Activated CD8-positive, alpha-beta T cell treated with anti-CD3 and anti-CD28 coated beads, Interleukin-2, amount 10 ng/mL, durations not matched to agents 7 days and 5 days (primary cell): ENCODE results near the gene PLEKHN1. TPM values are rescaled to one million over a fixed set of nuclear protein-coding genes. Genes with fewer than 3 reads are reported as not detected.
A peak's percentile ranks its signal among the peaks of the same experiment; 100 is the strongest.
"Not testable (repeated sequence)": the region's sequence is repeated elsewhere in the genome, so short reads cannot be mapped to it uniquely, and the experiment has no call there.

Source experiments
- ATAC-seq: fragments of 150-1000 bp; cut with Tn5 transposase; one replicate; pipeline ENCODE4 v1.10.0; 2021; ENCODE audit warnings: moderate library complexity
- CTCF ChIA-PET: fragments of 350-600 bp; sonication (Branson Sonifier 250); formaldehyde crosslinking; loops from one replicate; lab custom pipeline; 2021; ENCODE audit warnings: antibody characterized with exemption; lab: Charles Lee
- POLR2A ChIA-PET: fragments of 350-600 bp; sonication (Branson Sonifier 250); formaldehyde crosslinking; loops from one replicate; lab custom pipeline; 2021; ENCODE audit warnings: antibody characterized with exemption; lab: Charles Lee
- DNase-seq: peaks from one replicate; pipeline ENCODE4 v3.0.0-alpha.2; 2020
- H3K27ac Mint-ChIP-seq: one replicate; pipeline ENCODE4 v1.8.0; 2021; ENCODE audit warnings: mild to moderate bottlenecking, mixed read lengths
- H3K27me3 Mint-ChIP-seq: one replicate; pipeline ENCODE4 v1.8.0; 2021; ENCODE audit warnings: low read depth, mixed read lengths
- H3K36me3 Mint-ChIP-seq: one replicate; pipeline ENCODE4 v1.8.0; 2021; ENCODE audit warnings: low read depth, mixed read lengths
- H3K4me1 Mint-ChIP-seq: one replicate; pipeline ENCODE4 v1.8.0; 2021; ENCODE audit warnings: low read depth, mixed read lengths
- H3K4me3 Mint-ChIP-seq: one replicate; pipeline ENCODE4 v1.8.0; 2021; ENCODE audit warnings: mild to moderate bottlenecking, mixed read lengths
- H3K9me3 Mint-ChIP-seq: one replicate; pipeline ENCODE4 v1.8.0; 2022; ENCODE audit warnings: mixed read lengths; ENCODE audit not compliant: insufficient read depth
- total RNA-seq, 2 experiments: library from RNA; stranded (reverse); gene quantifications; one replicate each; pipeline ENCODE4 v1.2.3, GENCODE V29; 2021

Gene PLEKHN1
- total RNA-seq, 2 experiments from 2014 or later = 1.7 to 2.2 TPM

DNA sequence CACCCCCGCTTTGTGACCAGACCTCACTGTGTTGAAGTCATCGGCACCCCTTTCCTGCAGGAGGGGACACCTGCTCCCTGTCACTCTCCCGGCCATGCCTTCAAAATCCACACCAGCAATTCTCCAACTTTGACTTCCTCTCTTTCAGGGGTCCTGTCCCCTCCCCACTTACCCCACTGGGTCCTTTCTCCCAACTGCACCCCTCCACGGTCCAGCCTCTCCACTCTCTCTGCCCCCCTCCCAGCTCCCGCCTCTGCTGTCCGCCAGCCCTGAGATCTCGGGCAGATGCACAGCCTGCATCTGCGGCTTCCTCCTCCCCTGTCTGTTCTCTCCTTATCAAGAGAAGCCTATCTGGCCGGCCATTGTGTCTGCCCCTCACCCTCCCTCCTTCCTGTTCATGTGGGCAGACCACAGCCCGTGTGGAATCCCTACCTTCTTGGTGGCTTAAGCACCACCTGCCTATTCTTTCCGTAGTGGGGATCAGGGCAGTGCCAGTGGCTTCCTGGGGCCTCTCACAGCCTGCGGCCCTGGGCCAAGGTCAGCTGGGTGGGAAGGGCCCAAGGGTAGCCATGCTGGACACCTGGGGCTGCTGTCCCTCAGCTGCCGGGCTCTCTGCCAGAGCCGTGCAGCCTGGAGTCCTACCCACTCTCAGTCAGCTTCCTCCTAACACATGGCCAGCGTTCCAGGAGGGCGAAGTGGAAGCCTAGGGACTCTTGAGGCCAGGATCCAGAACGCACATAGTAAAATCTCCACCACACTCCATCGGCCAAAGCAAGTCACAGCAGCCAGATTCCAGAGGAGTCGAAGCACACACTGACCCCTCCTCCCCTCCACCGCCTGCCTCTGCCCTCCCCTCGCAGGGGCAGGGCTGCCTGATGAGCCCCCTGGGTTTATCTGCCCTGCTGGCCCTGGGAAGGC, 38.8 kb downstream of the PLEKHN1 start:
- H3K9me3 Mint-ChIP-seq = no peaks in the 10 kb centered on the region
- no peaks in the 10 kb centered on the region for H3K36me3 Mint-ChIP-seq
- peak overlapping the region; percentile 63 for H3K4me3 Mint-ChIP-seq
- peaks cover 28% of the 10 kb centered on the region for H3K27me3 Mint-ChIP-seq
- DNase-seq (peak; percentile 69), ATAC-seq (peak; percentile 29)
- peaks cover 29% of the 10 kb centered on the region for H3K4me1 Mint-ChIP-seq
- ChIA-PET POLR2A (interaction anchor here (1.1 to 4.7 kb wide), 3 partner anchors 9 to 59 kb away, joined by 4 to 29 read pairs (median 4); partner anchors contain the start of gene ISG15), CTCF (interaction anchor here (1.2 to 1.4 kb wide), 2 partner anchors 22 to 59 kb away, joined by 3 to 4 read pairs; no protein-coding TSS in a partner anchor)
- H3K27ac Mint-ChIP-seq = peak overlapping the region; percentile 53

DNA sequence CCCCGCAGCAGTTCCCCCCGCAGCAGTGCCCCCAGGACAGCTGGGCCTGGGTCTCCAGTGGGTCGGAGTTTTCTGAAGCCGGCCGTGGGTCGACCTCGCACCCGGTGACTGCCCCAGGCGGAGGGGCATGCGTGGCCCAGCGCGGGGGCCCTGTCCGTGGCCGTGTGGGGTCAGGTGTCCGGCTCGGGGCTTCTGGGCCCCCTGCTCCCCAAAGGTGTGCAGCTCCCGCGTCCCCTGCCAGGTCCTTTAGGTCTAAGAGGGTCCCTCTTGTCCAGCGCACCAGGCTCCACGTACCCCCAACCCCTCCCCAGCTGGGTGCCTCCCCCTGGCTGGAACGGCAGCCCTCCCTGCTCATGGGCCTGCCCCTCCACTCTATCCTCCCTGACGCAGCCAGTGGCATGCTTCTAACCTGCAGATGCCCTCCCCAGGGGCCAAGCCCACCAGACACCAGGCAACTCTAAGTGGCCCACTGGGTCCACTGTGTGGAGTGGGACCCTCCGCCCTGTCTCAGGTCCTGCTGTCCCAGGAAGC, 39.6 kb downstream of the PLEKHN1 start:
- CTCF ChIA-PET = interaction anchor here (1.2 kb wide), 1 partner anchor 58 kb away, joined by 3 read pairs; no protein-coding TSS in a partner anchor
- no peaks in the 10 kb centered on the region for H3K9me3 Mint-ChIP-seq

DNA sequence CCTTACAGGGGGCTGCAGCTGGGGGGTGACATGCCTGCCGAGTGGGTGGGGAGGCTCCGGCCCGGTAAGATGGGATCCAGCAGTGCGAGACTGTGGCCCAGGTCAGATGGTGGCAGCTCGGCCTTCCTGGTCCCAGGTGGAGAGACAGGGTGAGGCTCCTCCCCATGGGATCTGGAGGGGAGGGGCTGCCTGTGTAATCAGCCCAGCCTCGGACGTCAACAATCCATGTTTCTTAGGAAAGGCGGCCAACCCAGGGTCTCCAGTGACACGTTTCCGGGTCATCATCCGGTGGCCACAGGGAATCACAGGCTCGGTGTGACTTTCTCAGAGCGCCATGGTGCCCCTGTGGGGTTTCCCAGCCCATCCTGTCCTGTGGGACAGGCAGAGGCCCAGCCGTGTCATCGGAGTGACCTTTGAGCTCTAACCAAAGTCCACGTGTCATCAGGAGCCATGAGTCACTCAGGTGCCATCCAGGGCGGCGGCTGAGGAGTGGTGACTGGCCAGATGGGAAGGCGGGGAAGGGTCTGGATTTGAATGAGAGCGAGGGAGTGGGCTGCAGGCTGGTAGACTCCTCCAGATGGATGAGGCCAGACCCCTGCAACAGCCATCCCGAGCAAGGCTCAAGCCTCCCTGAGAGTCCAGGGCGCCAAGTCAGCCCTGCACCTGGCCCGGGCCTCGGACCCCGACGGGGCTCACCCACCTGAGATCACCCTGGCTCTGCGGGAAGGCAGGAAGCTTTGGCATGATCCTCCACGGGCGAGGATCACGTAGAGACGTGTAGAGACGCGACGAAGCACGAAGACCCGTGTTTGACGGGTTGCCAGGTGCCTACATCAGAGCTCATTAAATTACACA, 40.2 kb downstream of the PLEKHN1 start:
- peaks cover 29% of the 10 kb centered on the region for H3K4me1 Mint-ChIP-seq
- peaks cover under 1% of the 10 kb centered on the region for H3K36me3 Mint-ChIP-seq
- H3K4me3 Mint-ChIP-seq = no peak overlapping the region
- peaks cover 20% of the 10 kb centered on the region for H3K27me3 Mint-ChIP-seq
- POLR2A ChIA-PET = interaction anchor here (1.1 kb wide), 1 partner anchor 13 kb away, joined by 4 read pairs; no protein-coding TSS in a partner anchor
- CTCF ChIA-PET = no interaction called here
- ATAC-seq = no peak
- H3K9me3 Mint-ChIP-seq = no peaks in the 10 kb centered on the region
- no peak overlapping the region for H3K27ac Mint-ChIP-seq
- DNase-seq = no peak

More for the DNA sequence above, 39.6 kb downstream of the PLEKHN1 start:
- Mint-ChIP-seq H3K36me3 (no peaks in the 10 kb centered on the region), H3K27ac (no peak overlapping the region), H3K4me1 (peaks cover 25% of the 10 kb centered on the region), H3K27me3 (peaks cover 24% of the 10 kb centered on the region), H3K4me3 (no peak overlapping the region)
- DNase-seq (no peak), ATAC-seq (no peak)
- POLR2A ChIA-PET = no interaction called here

DNA sequence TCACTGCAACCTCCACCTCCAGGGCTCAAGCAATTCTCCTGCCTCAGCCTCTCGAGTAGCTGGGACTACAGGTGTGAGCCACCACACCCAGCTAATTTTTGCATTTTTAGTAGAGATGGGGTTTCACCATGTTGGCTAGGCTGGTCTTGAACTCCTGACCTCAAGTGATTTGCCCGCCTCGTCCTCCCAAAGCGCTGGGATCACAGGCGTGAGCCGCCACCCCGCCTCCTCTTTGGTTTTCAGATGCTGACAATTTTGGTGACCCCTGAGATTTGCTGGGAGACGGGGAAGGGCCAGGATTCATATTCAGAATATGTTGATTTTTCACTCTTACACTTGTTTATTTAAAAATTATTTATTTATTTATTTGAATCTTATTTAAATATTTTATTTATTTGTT, 43.8 kb downstream of the PLEKHN1 start:
- ATAC-seq, DNase-seq, POLR2A ChIA-PET, H3K27ac Mint-ChIP-seq, H3K27me3 Mint-ChIP-seq, H3K9me3 Mint-ChIP-seq, H3K4me3 Mint-ChIP-seq: not testable (repeated sequence)
- CTCF ChIA-PET = interaction anchor here (0.7 to 1.6 kb wide), 3 partner anchors 8 to 112 kb away, joined by 3 to 4 read pairs (median 4); no protein-coding TSS in a partner anchor
- peaks cover 26% of the 10 kb centered on the region for H3K36me3 Mint-ChIP-seq
- H3K4me1 Mint-ChIP-seq = peaks cover 40% of the 10 kb centered on the region

DNA sequence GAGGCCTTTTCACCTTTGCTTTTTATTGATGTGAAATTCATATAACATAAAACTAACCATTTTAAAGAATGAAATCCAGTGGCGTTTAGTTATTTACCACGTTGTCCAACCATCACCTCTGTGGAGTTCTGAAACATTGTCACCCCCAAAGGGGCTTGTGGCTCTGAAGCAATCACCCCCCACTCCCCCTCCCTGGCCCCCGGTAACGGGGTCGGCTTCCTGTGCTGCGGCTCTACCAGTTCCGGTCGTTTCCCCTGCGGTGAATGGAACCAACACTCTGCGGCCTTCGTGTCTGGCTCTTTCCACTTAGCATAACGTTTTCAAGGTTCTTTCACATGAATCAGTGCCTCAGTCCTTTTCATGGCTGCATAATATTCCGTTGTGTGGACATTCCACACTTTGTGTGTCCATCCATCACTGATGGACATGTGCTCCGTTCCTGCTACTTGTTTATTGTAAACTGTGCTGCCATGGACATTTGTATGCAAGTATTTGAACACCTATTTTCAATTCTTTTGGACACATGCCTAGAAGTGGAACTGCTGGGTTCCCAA, 45.2 kb downstream of the PLEKHN1 start:
- peak overlapping the region; percentile 57 for H3K27ac Mint-ChIP-seq
- peaks cover 7% of the 10 kb centered on the region for H3K27me3 Mint-ChIP-seq
- no peaks in the 10 kb centered on the region for H3K9me3 Mint-ChIP-seq
- ChIA-PET CTCF (interaction anchor here (4.5 kb wide), 1 partner anchor 9 kb away, joined by 31 read pairs; no protein-coding TSS in a partner anchor), POLR2A (no interaction called here)
- no peak overlapping the region for H3K4me3 Mint-ChIP-seq
- H3K36me3 Mint-ChIP-seq = peaks cover 35% of the 10 kb centered on the region
- no peak for DNase-seq
- H3K4me1 Mint-ChIP-seq = peaks cover 38% of the 10 kb centered on the region
- ATAC-seq = no peak

DNA sequence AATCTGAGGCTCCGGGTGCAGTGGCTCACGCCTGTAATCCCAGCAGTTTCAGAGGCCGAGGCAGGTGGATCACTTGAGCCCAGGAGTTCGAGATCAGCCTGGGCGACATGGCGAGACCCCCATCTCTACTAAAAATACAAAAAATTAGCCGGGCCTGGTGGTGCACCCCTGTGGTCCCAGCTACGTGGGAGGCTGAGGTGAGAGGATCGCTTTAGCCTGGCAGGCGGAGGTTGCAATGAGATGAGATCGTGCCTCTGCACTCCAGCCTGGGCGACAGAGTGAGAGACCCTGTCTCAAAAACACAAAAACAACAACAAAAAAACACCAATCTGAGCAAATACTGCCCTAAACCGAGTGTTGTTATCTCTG, 46.4 kb downstream of the PLEKHN1 start:
- not testable (repeated sequence) for H3K27me3 Mint-ChIP-seq, H3K9me3 Mint-ChIP-seq, DNase-seq
- H3K4me3 Mint-ChIP-seq = peak overlapping the region; percentile 97
- peak overlapping the region; percentile 99 for H3K27ac Mint-ChIP-seq
- CTCF ChIA-PET = interaction anchor here (0.8 to 4.5 kb wide), 7 partner anchors 10 to 359 kb away, joined by 3 to 31 read pairs (median 8); no protein-coding TSS in a partner anchor
- H3K4me1 Mint-ChIP-seq = peaks cover 45% of the 10 kb centered on the region
- POLR2A ChIA-PET = interaction anchor here (0.5 to 3.1 kb wide), 6 partner anchors 10 to 218 kb away, joined by 3 to 29 read pairs (median 3); no protein-coding TSS in a partner anchor
- ATAC-seq = peak; percentile 6
- peaks cover 45% of the 10 kb centered on the region for H3K36me3 Mint-ChIP-seq

DNA sequence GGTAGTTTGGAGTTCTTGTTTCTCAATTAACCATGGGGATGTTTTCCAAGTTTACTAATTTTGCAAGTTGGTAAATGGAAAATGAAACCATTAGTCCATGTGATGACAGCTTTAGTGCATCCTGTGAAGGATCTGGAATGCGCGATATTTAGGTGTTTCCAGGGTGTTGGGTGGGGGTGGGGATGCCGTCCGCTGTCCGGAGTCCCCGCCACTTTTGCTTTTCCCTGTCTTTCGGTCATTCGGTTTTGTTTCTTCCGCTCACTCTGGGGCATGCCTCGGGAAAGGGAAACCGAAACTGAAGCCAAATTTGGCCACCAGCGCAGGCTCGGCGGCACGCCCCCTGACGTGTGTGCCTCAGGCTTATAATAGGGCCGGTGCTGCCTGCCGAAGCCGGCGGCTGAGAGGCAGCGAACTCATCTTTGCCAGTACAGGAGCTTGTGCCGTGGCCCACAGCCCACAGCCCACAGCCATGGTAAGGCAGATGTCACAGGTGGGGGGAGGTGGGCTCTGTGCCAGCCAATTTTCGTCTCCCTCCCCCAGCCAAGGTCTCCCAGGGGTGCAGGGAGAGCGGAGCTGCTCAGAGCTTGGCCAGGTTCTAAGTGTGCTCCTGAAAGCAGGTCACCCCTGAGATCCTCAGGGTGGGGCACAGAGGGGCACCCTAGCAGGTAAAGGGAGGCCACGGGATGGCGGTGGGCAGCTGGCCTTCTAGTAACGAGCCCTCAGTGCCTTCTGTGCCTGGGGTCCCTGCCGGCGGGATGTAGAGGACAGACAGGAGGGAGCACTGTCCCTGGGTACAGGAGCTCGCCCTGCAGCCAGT, 47.0 kb downstream of the PLEKHN1 start, which contains the start of gene ISG15:
Gene ISG15 (plus strand): TSS at position 393 of the 817 bp plus-strand sequence. CDS start 77 bp downstream, at position 470.
- H3K36me3 Mint-ChIP-seq = peaks cover 45% of the 10 kb centered on the region
- H3K27me3 Mint-ChIP-seq = peaks cover 4% of the 10 kb centered on the region
- ChIA-PET CTCF (interaction anchor here (0.8 to 4.5 kb wide), 12 partner anchors 11 to 492 kb away, joined by 3 to 31 read pairs (median 4); partner anchors contain the start of gene HES4), POLR2A (interaction anchor here (0.5 to 3.1 kb wide), 11 partner anchors 10 to 362 kb away, joined by 3 to 29 read pairs (median 3); partner anchors contain the start of gene AURKAIP1)
- H3K4me3 Mint-ChIP-seq = peak within 1 kb of the TSS; percentile 97
- DNase-seq (peak; percentile 95), ATAC-seq (peak; percentile 90)
- peaks cover 49% of the 10 kb centered on the region for H3K4me1 Mint-ChIP-seq
- peaks cover 4% of the 10 kb centered on the region for H3K9me3 Mint-ChIP-seq
- peak within 1 kb of the TSS; percentile 99 for H3K27ac Mint-ChIP-seq

DNA sequence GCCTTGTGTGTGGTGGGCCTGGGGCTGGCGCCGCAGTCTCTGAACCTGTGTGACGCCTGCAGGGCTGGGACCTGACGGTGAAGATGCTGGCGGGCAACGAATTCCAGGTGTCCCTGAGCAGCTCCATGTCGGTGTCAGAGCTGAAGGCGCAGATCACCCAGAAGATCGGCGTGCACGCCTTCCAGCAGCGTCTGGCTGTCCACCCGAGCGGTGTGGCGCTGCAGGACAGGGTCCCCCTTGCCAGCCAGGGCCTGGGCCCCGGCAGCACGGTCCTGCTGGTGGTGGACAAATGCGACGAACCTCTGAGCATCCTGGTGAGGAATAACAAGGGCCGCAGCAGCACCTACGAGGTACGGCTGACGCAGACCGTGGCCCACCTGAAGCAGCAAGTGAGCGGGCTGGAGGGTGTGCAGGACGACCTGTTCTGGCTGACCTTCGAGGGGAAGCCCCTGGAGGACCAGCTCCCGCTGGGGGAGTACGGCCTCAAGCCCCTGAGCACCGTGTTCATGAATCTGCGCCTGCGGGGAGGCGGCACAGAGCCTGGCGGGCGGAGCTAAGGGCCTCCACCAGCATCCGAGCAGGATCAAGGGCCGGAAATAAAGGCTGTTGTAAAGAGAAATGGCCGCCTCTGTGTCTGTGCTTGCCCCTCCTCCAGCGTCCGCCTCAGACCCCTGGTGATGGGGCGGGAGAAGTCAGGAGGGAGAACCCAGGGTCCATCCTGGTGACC, 47.8 kb downstream of the PLEKHN1 start:
- ChIA-PET CTCF (interaction anchor here (0.6 to 4.5 kb wide), 12 partner anchors 9 to 491 kb away, joined by 3 to 31 read pairs (median 4); partner anchors contain the start of gene HES4), POLR2A (interaction anchor here (0.6 to 3.1 kb wide), 8 partner anchors 9 to 362 kb away, joined by 3 to 29 read pairs (median 4); partner anchors contain the start of gene AURKAIP1)
- Mint-ChIP-seq H3K4me1 (peaks cover 52% of the 10 kb centered on the region), H3K9me3 (peaks cover 4% of the 10 kb centered on the region), H3K36me3 (peaks cover 45% of the 10 kb centered on the region), H3K27ac (peak overlapping the region; percentile 99), H3K4me3 (peak overlapping the region; percentile 97), H3K27me3 (peaks cover 1% of the 10 kb centered on the region)
- DNase-seq (peak; percentile 66), ATAC-seq (peak; percentile 36)

DNA sequence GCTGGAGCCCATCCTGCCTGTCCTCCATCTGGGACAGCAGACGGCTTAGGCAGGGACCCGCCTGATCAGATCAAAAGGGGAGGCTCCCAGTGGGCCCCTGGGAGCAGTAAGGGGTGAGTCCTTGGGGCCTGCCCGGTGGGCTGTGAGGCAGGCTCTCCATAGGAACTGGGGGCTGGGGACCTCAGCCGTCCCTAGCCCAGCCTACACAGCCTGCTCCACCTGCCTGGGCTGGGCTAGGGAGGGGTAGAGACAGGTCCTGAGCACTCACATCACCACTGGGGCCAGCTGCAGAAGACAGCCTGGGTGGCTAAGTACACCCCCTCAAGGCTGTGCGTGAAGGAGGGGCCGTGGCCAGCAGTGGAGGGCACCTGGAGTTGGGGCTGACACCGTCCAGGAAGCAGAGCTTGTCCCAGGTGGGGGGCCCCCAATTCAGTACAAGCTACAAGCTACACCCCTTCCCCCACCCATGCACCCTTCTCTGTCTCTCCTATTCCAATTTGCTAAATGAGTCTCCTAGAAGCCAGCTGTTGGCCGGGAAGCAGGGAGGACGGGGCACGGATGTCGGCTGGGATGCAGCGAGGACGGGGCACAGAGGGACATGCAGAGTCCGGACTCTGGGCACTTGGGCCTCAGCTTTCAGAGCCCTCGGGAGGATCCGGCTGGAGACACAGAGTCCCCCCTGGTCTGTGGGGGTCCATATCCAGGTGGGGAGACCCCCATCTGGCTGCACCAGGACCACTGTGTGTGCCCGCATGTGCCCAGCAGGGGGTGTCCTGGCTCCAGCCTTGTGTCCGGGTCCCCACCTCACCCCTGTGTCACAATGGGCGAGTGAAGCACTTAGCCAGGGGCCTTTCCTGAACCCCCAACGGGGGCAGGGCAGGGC, 48.8 kb downstream of the PLEKHN1 start:
- Mint-ChIP-seq H3K36me3 (peaks cover 45% of the 10 kb centered on the region), H3K27ac (peak overlapping the region; percentile 99)
- CTCF ChIA-PET = interaction anchor here (0.6 to 4.5 kb wide), 7 partner anchors 8 to 49 kb away, joined by 3 to 31 read pairs (median 7); no protein-coding TSS in a partner anchor

More for the DNA sequence above, 48.8 kb downstream of the PLEKHN1 start:
- Mint-ChIP-seq H3K4me1 (peaks cover 52% of the 10 kb centered on the region), H3K4me3 (peak overlapping the region; percentile 97), H3K27me3 (no peaks in the 10 kb centered on the region), H3K9me3 (peaks cover 4% of the 10 kb centered on the region)
- POLR2A ChIA-PET = interaction anchor here (1.5 to 3.1 kb wide), 3 partner anchors 12 to 49 kb away, joined by 15 to 29 read pairs (median 18); no protein-coding TSS in a partner anchor
- DNase-seq (no peak), ATAC-seq (no peak)
